ENCODE data around the gene FBXL20.
A peak's percentile ranks its signal among the peaks of the same experiment; 100 is the strongest.
"Not testable (repeated sequence)": the region's sequence is repeated elsewhere in the genome, so short reads cannot be mapped to it uniquely, and the experiment has no call there.

Gene FBXL20

DNA sequence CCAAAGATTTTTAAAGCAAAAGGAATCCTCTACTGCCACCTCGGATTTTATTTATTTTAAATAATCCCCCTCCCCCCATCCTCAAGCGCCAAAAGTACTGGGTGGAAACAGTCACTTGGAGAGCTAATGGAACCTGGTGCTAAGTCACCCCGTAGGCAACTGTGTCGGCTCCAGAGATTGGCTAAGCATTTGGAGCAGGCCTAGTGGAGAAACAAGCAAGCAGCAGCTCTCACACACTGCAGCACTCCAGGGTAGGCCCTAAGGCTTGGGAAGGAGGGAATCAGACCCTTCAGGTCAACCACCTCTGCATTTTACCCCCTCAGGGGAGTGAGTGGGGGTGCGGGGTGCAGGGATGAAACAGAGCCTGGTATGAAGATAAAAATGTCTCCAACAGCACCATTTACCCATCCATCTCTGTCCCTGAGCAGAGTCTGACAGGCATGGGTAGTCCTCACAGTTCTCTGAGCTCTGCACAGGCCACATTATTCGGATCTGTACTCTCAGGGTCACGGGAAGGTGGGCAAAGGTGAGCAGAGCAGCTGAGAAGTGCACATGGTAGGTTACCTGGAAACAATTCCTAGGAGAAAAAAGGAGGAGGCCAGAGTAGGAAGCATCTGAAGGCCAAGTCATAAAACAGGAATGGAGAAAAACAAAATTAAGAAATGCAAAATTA is 148.5 kb downstream of the FBXL20 start:
- DNase-seq (ENCODE audit: low read depth in 2 of 3, low spot score in 1 of 3), result no peak

DNA sequence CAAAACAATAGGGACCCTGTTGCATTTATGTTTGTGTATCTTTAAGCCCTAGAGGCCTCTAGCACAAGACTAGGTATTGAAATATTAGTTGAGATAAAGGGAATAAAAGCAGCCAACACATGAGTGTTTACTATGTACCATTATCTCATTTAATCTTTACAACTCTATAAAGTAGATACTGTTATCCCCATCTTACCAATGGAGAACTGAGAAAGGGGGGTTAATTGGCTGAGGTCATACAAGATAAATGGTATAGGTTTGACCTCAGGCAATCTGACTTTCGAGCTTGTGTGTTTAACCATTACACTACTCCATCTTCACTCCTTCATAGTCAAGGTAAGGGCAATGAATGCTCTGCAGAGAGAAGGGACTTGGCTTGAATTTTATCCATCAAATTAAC is 149.4 kb downstream of the FBXL20 start:
- no peak for DNase-seq (ENCODE audit: low read depth in 2 of 3, low spot score in 1 of 3)

DNA sequence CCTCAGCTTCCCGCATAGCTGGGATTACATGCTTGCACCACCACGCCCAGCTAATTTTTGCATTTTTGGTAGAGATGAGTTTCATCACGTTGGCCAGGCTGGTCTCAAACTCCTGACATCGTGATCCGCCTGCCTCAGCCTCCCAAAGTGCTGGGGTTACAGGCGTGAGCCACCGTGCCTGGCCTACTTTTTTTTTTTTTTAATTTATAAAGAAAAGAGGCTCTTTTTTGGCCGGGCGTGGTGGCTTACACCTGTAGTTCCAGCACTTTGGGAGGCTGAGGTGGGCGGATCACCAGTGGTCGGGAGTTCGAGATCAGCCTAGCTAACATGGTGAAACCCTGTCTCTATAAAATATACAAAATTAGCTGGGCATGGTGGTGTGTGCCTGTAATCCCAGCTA is 151.3 kb downstream of the FBXL20 start:
- DNase-seq (ENCODE audit: low read depth in 2 of 3, low spot score in 1 of 3), result not testable (repeated sequence)

DNA sequence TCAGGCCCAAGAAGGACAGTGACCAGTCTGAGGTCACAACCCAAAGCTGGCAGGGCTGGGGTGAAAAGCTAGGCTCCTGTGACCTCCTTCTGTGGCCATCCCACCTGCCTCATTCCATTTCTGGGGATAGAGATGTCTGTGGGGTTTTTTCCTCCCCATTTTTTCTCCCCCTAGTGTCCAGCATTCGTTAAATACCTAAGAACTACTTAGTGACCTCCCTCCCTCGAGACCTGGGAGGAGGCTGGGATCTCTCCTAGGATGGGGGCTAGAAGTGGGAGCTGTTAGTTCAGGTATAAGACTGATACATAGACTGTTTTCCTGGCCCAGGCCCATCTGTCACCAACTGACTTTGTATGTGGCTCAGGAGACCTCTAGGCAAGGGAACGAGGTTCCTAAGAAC is 155.2 kb downstream of the FBXL20 start:
- DNase-seq (ENCODE audit: low read depth in 2 of 3, low spot score in 1 of 3), result no peak

DNA sequence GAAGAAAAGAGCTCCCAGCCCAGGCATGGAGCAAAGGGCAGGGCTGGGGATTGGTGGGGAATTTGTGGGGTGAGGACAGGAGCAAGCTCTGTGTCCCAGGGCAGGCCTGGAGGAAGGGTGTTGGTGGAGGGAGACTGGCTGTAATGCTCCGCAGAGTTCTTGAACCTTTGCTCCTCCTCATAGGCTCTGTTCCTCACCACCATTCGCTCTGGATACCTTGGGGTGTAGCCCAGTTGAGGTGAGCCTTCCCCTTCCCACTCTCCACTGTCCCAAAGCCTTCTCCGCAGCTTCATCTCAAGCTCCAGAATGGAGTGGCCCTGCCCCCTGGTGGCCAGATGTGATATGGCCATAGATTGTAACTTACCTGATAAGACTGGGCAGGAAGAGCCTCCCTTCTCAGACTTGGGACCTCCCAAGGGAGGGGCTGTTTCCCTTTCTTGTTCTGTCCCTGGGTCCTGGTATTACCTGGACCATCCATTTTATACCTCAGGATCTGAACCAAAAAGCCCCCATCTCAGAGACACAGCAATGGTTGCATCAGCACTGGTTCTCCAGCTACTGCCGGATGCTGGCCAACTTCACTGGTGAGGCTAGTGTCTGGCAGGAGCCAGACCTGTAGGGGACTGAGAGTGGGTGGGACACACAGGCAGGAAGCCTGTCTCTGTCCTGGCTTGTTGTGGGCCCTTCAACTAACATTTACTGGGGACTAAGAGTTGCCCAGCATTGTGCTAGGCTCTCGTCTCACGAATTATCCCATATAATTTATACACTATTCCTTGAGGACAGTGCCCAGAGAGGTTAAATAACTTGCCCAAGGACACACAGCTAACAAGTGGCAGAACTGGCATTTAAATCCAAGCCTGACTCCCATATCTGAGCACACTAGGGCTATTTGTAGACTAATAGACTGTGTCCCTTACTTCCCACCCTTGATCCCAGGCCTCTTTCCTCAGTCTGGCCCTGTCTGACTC is 156.5 kb downstream of the FBXL20 start:
- DNase-seq (ENCODE audit: low read depth in 2 of 3, low spot score in 1 of 3), result peak; percentile 76 to 94 (median 80)

DNA sequence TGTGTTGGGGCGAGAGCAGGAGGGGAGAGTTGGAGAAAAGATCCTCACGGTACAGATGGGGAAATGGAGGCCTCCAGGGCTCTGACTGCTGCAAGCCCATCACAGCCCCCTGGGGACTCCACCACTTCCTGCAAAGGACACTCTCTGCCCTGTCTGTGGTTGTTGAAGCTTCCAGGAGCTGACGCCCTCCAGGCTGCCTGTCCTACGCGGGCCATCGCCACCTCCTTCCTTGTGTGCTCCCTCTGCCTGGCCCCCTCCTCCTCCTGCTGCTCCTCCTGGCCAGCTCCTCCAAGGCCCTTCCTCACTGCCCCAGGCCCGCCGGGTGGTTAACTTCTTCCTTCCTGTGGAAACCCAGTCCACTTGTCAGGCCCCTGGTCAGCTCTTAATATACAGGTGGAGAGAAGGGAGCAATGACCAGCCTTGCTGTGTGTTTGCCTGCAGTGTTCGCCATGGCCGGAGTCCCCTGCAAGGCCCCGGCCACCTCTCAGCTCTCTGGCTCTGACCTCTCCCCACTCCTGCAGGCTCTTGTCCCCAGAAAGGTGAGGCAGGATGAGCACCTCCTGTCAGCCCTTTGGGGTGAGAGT is 157.3 kb downstream of the FBXL20 start:
- no peak for DNase-seq (ENCODE audit: low read depth in 2 of 3, low spot score in 1 of 3)

DNA sequence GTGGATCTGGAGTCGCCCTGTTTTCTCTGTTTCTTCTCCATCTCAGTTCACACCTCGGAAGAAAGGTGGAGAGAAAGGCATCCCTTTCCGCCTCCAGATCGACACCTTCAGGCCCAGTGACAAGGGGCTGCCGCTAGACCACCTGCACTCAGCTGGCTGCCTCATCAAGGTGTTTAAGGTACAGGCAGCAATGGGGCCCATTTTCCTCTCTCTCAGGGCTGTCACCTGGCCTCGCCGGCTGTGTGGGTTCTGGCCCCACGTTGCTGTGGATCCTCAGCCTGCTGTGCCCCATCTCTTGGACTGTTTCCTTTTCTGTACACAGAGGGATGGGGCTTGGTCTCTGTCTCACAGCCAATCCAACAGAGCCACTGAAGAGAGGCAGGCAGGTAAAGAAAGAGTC is 158.3 kb downstream of the FBXL20 start:
- no peak for DNase-seq (ENCODE audit: low read depth in 2 of 3, low spot score in 1 of 3)

DNA sequence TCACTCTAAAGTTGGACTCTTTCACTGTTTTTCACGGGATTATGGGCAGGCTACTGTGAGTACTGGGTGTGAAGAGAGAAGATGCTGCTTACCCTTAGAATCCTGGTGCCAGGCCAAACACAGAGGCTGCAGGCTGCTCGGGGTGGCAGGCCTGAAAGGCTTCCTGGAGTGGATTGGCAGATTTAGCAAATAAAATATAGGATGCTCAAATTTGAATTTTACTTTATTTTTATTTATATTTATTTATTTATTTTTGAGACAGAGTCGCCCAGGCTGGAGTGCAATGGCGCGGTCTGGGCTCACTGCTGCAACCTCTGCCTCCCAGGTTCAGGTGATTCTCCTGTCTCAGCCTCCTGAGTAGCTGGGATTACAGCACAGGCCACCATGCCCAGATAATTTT is 160.8 kb downstream of the FBXL20 start:
- DNase-seq (ENCODE audit: low read depth in 2 of 3, low spot score in 1 of 3), result no peak

DNA sequence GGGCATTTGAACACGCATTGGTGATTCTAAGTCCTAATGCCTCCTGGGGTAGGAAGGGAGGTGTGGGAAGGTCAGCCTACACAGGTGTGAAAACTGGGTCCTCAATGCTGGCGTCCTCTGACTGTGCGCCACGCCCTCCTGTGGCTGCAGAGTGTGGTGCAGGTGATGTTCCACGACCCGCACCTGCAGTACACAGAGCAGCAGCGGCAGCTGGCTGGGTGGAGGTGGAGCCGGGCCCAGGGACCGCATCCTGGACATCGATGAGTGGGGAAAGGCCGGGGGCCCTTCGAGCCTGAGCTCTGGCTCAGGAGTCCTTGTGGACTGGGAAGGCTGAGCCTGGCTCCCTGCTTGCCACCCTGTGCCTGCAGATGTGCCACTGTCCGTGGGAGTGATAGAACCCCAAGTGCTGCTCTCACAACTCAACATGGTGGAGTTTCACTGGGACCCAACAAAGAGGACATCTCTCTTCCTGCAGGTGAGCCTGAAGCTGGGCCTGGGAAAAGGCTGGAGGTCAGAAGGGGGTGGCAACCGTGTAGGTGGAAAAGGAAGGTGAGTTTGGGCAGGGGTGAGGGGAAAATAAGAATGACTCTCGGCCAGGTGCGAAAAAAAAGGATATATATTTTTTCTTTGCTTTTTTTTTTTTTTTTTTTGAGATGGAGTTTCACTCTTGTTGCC is 161.6 kb downstream of the FBXL20 start:
- DNase-seq (ENCODE audit: low read depth in 2 of 3, low spot score in 1 of 3), result peak; percentile 61 to 70 (median 64)

DNA sequence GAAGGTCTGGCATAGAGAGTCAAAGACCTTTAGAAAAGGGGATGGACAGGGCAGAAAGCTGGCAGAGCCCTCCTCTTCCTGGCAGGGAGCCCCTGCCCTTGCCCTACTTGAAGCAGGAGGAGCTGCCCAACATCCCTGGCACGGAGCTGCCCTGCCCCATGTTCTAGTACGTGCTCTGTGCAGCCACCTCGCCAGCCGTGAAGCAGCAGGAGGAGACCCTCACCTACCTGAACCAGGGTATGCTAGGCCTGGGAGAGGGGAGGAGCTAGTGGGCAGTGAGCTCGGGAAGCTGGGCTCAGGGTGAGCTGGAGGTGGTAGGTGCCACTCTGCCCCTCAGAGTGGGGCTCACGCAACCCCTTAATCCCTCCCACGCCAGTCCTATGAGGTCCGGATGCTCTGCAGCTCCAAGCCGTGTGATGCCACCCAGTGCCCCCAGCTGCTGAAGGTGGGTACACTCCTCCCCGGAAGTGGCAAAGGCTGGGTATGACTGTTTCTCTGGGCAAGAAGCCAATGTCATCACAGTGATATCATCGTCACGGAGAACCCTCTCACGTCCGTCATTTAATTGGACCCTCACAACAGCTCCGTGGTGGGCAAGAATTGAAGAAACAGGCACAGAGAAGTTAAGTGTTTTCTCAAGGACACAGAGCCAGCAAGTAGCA is 163.0 kb downstream of the FBXL20 start:
- DNase-seq (ENCODE audit: low read depth in 2 of 3, low spot score in 1 of 3), result peak; percentile 38 to 44 (median 41)

DNA sequence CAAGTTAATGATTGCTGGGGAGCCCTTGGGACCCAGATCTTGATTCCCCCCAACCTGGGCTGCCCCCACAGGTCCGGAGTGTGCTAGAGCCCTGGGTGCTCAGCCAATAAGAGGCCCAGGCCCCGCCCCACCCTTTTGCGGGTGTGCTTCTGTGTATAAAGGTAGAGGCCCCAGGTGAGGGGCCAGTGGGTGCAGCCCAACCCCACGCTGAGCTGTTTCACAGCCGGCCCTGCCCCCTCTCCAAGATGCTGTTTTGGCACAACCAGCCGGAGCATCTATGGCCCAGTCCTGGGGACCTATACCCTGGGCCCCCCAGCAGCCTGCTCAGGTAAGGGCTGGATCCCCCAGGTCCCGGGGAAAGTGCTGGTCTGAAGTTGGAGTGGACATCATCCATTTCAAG is 163.8 kb downstream of the FBXL20 start:
- DNase-seq (ENCODE audit: low read depth in 2 of 3, low spot score in 1 of 3), result no peak

DNA sequence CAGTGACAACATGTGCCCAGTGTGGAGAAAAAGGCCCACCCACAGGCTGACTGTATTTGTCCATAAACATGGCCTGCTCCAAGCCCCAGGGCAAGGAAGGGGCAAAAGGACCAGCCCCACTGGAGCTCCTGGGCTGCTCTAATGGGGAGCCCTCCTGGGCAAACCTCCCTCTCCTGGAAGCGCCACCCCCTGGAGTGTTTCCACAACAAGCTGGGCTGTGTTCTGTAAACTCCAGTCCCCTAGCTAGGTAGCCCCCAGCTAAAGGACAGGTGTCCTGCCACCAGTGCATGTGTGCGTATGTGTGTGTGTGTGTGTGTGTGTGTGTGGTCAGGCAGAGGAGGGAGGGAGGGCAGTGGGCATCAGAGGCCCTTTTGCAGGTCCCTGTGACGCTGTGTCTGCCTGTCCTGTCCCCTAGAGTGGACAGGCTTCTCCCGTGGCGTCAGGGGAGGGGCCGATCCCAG is 164.4 kb downstream of the FBXL20 start:
- DNase-seq (ENCODE audit: low read depth in 2 of 3, low spot score in 1 of 3), result no peak

DNA sequence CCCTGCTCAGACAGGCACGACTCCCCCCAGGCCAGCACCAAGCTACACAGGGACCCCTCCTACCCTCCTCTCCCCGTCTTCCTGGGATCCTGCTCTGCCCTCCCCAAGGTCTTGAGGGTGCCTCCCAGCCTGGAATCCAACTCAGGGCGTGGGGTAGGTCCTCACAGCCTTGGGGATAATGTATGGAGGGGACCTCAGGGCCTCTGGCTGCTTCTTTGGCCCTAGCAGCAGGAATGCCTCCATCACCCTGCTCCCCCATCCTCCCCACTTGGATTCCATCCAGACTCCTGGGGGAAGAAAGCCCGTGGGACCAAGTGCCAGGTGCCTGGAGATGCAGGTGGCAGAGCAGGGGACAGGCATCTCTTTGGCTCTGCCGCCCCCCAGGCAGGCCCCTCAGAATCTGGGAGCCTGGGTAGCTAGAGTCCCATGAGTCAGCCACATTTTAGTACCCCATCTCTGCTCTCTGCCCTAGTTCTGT is 164.9 kb downstream of the FBXL20 start:
- DNase-seq (ENCODE audit: low read depth in 2 of 3, low spot score in 1 of 3), result no peak

DNA sequence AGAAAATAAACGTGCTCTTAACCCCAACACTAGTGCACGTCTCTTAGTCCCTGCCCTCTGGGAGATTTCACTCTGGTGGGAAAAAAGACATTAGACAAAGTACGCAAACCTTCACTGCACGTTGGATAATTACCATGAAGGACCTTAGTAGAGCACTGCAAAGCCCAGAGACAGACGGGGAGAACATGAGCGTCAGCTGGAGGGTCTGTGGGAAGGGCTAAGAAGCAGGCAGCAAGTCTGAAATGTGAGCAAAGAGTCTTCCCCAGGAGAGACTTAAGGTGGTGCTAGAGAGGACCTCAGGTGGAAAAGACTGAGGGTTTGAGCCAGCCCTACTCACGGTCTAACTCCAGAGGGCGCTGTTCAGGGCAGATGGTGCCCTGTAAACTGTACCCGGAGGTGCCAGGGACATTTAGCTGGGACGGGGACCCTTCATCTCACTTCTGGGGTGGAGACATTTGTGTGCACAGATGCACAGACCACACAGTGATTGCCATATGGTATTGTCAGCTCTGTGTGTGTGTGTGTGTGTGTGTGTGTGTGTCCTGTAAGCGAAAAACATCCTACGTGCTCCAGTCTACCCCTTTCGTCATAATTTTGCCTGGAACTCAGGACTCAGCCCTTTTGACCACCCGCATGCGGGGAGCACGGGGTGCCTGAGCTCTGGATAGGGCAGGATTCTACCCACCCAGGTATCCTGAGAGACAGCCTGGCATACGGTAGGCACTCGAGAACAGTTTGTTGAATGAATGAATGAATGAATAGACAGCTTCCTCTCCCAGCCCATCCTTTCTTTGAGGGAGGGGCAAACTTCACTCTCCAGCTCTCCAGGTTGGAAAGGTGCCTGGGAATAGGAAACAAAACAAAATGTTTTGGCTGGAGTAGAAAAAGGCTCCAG is 165.6 kb downstream of the FBXL20 start:
- peak; percentile 34 to 47 (median 37) for DNase-seq (ENCODE audit: low read depth in 2 of 3, low spot score in 1 of 3)

DNA sequence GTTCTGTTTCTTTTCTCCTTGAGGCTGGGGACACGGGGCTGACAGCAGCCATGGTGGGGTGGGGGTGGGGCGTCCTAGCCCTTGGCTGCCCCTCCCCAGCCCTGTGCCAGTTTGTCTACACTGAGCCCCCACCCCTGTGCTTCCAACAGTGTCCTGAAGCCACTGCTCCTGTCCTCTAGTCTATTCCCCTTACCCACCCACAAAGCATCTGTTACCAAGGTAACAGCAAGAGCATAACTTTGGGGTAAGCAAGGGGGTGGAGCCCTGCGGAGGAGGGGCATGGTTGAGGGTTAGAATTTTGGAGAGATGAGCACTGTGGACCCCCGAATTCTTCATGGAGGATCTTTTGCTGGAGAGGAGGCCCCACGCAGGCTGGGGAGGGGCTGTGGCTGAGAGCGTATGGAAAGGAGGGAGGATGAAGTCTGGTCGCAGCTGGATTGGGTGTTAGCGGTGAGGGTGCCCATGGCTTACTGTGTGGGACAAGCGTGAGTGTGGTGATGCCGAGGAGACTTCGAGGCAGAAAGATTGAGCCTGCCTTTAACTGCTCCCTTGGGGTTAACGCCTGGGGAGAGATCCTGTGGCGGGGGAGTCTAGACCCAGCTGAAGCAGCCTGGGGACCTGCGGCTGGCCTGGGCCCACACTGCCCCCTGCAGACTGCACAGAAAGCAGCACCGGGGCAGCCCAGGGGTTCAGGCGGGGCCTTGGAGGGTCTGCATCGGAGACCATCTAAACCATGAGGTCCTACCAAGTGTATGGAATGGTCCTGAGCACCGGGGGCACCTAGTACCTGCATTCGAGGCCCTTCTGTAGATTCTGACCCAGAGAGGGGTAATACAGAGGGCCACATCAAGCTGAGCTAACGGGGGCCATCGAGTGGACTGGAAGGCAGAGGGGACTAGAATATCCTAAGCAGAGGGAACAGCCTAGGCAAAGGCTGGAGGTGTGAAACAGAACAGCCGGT is 169.6 kb downstream of the FBXL20 start:
- peak in 2 of 3 donors; percentile 31 to 44 for DNase-seq (ENCODE audit: low read depth in 2 of 3, low spot score in 1 of 3)

DNA sequence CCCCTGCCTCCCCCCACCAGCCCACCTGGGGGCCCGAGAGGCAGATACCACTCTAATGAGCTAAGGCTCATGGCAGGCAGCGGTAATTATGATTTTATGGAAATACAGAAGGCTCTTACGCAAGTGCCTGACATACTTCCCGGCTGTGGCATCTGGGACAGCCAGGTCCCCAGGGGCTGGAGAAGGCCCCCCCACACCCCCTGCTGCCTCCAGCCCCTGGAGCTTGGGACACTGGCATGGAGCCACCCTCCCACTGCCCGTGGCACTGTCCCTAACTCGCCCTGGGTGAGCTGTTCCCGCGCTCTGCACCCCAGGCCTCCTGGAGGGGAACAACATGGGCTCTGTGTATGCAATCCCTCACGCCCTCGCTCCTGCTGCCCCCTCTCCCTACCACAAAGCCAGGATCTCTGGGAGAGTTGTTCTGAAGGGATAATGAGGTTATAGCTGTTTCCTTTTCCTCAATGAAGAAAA is 170.3 kb downstream of the FBXL20 start:
- DNase-seq (ENCODE audit: low read depth in 2 of 3, low spot score in 1 of 3), result no peak

DNA sequence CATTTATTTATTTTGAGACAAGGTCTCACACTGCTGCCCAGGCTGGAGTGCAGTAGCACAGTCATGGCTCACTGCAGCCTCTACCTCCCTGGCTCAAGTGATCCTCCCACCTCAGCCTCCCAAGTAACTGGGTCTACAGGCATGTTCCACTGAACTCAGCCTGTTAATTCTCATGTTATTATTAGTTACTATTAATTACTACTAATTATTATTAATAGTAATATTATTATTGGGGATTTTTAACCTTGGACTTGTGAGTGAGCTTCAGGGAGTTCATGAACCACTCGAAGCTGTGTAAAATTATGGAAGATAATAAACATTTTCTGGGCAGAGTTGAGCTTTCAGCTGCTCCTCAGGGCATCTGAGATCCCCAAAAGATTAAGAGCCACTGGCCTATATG is 171.1 kb downstream of the FBXL20 start:
- no peak for DNase-seq (ENCODE audit: low read depth in 2 of 3, low spot score in 1 of 3)

DNA sequence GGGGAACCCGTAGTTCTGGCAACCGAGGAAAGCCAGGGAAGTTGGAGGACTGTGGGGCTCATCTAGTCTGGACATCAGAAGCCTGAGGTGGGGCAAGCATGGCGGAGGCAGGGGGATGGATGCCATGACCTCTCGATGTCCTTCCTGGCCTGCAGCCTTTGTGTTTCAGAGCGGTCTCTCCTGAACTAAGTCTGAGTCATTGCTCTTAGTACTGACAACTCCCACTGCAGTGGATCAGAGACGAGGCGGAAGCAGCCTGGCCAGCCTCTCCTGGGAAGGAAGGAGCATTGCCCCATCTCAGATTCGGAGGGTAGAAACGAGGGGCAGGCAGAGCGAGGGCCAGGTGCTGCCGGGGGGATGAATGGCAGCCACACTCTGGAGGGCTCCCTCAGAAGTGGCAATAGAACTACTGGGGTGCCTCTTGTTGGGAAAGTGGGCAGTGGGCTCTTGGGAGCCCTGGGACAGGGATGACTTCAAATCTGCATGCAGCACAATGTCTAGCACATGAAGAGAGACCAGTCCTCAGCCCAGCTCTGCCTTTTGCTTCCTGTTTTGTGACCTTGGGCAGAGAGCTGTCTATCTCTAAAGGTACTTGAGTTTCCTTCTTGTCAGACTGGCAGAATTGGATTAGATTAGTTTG is 172.0 kb downstream of the FBXL20 start:
- DNase-seq (ENCODE audit: low read depth in 2 of 3, low spot score in 1 of 3), result no peak

Measured in stimulated activated CD4-positive, alpha-beta T cell treated with anti-CD3 and anti-CD28 coated beads, Interleukin-12 subunit alpha, Interleukin-12 subunit beta, amount 100 ng/mL, for 48 hours (primary cell).